Measurements from ENCODE around the gene GPN3. TPM values are rescaled to one million over a fixed set of nuclear protein-coding genes. Genes with fewer than 3 reads are reported as not detected.

GPN3 gene
- total and polyA plus RNA-seq, 2 of the 13 experiments (the other 11 are each of a cell fraction or from before 2014, with no cell fraction given): 28.7 to 29.5 TPM

DNA sequence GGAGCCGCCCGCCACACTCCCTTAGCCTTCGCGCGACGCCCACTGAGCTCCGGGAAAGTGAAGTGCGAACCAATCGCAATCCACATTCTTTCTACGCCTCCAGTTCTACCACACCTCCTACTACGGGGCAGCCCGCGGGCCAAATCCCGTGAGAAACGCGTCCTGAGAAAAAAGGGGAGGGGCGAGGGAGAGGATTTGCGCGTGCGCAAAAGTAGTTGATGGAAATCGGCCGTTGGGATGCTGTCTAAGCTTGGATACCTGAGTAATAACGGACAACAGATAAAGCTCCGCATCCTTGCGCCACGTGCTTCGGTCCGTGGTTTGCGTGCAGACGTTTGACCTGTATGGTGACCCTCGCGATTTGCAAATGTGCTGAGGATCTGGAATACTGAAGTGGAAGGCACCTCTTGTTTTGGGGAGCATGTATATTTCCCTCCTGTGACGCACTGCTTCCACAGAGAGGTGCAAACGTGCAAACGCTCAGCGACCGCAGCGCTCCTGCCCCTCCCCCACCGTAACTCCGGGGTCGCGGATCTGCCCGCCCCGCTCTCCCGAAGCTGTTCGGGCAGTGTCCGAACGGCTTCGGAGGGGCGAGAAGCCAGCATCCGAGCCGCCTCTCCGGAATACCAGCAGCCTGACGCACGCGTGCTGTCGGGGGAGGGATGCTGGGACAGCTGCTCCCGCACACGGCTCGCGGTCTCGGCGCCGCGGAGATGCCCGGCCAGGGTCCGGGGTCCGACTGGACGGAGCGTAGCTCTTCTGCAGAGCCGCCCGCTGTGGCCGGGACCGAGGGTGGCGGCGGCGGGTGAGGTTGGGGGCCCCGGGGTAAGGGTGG lies at the start of gene GPN3, which contains the start of gene FAM216A (continued):
- TF ChIP-seq TIGD3 (CRISPR knock-in tag; IDR thresholded peaks at IDR 0.05; ENCODE audit: borderline replicate concordance): no peak
- TF ChIP-seq FOXM1 (CRISPR knock-in tag; IDR thresholded peaks at IDR 0.05): no peak
- TF ChIP-seq ZSCAN20 (CRISPR knock-in tag; IDR thresholded peaks at IDR 0.05; ENCODE audit: borderline replicate concordance): peak; percentile 26
- peak; percentile 11; the same call in 1 of the 2 replicates for TF ChIP-seq FOXO1 (CRISPR knock-in tag; IDR thresholded peaks at IDR 0.05)
- peak; percentile 72; the same call in 1 of the 2 replicates for TF ChIP-seq YEATS4 (CRISPR knock-in tag; IDR thresholded peaks at IDR 0.05; ENCODE audit: borderline replicate concordance)
- TF ChIP-seq ZBTB10 (CRISPR knock-in tag; IDR thresholded peaks at IDR 0.05; ENCODE audit: borderline replicate concordance): peak; percentile 47; the same call in 1 of the 2 replicates
- TF ChIP-seq NFKB2 (CRISPR knock-in tag; IDR thresholded peaks at IDR 0.05; ENCODE audit: borderline replicate concordance): peak; percentile 28; the same call in 1 of the 2 replicates
- peak; percentile 47; the same call in 1 of the 2 replicates for TF ChIP-seq ZIK1 (CRISPR knock-in tag; IDR thresholded peaks at IDR 0.05; ENCODE audit: borderline replicate concordance, low read depth)
- peak; percentile 39; the same call in 1 of the 2 replicates for TF ChIP-seq ZNF441 (CRISPR knock-in tag; IDR thresholded peaks at IDR 0.05; ENCODE audit: borderline replicate concordance)
- peak; percentile 91 for TF ChIP-seq ZNF777 (CRISPR knock-in tag; IDR thresholded peaks at IDR 0.05)
- peak; percentile 78; the same call in 1 of the 2 replicates for TF ChIP-seq TP53 (CRISPR knock-in tag; conservative IDR thresholded peaks at IDR 0.05)
- TF ChIP-seq ZNF580 (CRISPR knock-in tag; IDR thresholded peaks at IDR 0.05; ENCODE audit: borderline replicate concordance, low read depth): no peak; the same call in 1 of the 2 replicates
- peak; percentile 97 for TF ChIP-seq MYC (CRISPR knock-in tag; IDR thresholded peaks at IDR 0.05; ENCODE audit: borderline replicate concordance)
- TF ChIP-seq, protein P1, sequence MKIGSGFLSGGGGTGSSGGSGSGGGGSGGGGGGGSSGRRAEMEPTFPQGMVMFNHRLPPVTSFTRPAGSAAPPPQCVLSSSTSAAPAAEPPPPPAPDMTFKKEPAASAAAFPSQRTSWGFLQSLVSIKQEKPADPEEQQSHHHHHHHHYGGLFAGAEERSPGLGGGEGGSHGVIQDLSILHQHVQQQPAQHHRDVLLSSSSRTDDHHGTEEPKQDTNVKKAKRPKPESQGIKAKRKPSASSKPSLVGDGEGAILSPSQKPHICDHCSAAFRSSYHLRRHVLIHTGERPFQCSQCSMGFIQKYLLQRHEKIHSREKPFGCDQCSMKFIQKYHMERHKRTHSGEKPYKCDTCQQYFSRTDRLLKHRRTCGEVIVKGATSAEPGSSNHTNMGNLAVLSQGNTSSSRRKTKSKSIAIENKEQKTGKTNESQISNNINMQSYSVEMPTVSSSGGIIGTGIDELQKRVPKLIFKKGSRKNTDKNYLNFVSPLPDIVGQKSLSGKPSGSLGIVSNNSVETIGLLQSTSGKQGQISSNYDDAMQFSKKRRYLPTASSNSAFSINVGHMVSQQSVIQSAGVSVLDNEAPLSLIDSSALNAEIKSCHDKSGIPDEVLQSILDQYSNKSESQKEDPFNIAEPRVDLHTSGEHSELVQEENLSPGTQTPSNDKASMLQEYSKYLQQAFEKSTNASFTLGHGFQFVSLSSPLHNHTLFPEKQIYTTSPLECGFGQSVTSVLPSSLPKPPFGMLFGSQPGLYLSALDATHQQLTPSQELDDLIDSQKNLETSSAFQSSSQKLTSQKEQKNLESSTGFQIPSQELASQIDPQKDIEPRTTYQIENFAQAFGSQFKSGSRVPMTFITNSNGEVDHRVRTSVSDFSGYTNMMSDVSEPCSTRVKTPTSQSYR (CRISPR knock-in tag; IDR thresholded peaks at IDR 0.05; ENCODE audit: borderline replicate concordance): peak; percentile 98
- TF ChIP-seq ZNF362 (CRISPR knock-in tag; IDR thresholded peaks at IDR 0.05; ENCODE audit: borderline replicate concordance): no peak; the same call in 1 of the 2 replicates
- TF ChIP-seq FOXK1 (CRISPR knock-in tag; IDR thresholded peaks at IDR 0.05; ENCODE audit: borderline replicate concordance, low read depth): peak; percentile 44; the same call in 1 of the 2 replicates

Measured in HepG2 (cell line).